Mucosa of rectum (tissue), 2 donors: ENCODE measurements around the gene SYT7.

Experiments
- H3K27ac ChIP-seq, 2 donors: one replicate each; pipeline ENCODE4 v1.7.0; 2013; ENCODE audit warnings: inconsistent platforms in 2 of 2, low read depth in 2 of 2, low read length in 2 of 2
- H3K27me3 ChIP-seq, 2 donors: one replicate each; pipeline ENCODE4 v1.7.0; 2013; ENCODE audit warnings: low read length in 2 of 2; ENCODE audit not compliant: control insufficient read depth in 2 of 2, insufficient read depth in 2 of 2
- H3K36me3 ChIP-seq, 2 donors: one replicate each; pipeline ENCODE4 v1.7.0; 2013; ENCODE audit warnings: low read length in 2 of 2; ENCODE audit not compliant: control insufficient read depth in 2 of 2, insufficient read depth in 2 of 2
- H3K4me1 ChIP-seq, 2 donors: one replicate each; pipeline ENCODE4 v1.7.0; 2013; ENCODE audit warnings: low read length in 2 of 2, mild to moderate bottlenecking in 1 of 2; ENCODE audit not compliant: control insufficient read depth in 2 of 2, insufficient read depth in 2 of 2
- H3K4me3 ChIP-seq, 2 donors: one replicate each; pipeline ENCODE4 v1.7.0; 2013; ENCODE audit warnings: low read length in 2 of 2
- H3K9ac ChIP-seq, 2 donors: one replicate each; pipeline ENCODE4 v1.7.0; 2013; ENCODE audit warnings: low read length in 2 of 2, low read depth in 1 of 2, mild to moderate bottlenecking in 1 of 2
- H3K9me3 ChIP-seq, 2 donors: one replicate each; pipeline ENCODE4 v1.7.0; 2013; ENCODE audit warnings: low read length in 2 of 2; ENCODE audit not compliant: control insufficient read depth in 2 of 2
- donor health status: healthy.
- donor health status: Normal muscosa, but diverticular disease.

SYT7 gene

DNA sequence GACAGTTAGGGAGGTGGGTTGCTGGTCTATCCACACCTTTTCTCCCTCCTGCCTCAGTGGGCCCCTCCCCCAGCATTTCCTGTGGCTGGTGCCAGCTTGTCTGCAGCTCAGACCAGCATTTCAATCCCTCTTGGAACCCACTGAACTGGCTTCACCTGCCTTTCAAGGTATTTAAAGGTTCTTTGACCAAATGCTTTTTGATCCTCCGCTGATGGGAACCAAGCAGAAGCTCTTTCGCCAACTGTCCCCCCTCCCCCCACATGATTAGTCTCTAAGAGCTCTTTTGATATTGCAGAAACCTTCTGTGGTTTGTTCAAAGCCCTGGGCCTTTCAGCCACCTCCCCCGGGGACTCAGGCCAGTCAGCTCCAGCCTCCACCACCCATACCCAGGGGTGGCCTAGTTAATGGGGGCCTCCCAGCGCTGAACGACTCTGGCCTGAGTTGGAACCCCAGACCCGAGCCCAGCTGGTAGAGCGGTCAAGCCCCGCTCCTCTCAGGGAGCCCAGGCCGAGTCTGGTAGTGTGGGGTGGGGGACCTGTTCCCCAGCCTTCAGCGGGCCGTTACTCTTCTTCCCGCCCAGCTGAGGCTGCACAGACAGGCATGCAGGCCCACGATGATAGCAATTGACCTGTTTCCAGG is 6.0 kb upstream of the SYT7 start:
- Histone ChIP-seq H3K36me3 (no peaks in the 10 kb centered on the region), H3K27me3 (no peaks in the 10 kb centered on the region), H3K9me3 (no peaks in the 10 kb centered on the region), H3K4me1 (peaks cover 15 to 16% of the 10 kb centered on the region in 2 donors), H3K4me3 (peak overlapping the region; percentile 56 to 62), H3K27ac (peak overlapping the region in 1 of 2 donors; percentile 62), H3K9ac (peak overlapping the region in 1 of 2 donors; percentile 62)

DNA sequence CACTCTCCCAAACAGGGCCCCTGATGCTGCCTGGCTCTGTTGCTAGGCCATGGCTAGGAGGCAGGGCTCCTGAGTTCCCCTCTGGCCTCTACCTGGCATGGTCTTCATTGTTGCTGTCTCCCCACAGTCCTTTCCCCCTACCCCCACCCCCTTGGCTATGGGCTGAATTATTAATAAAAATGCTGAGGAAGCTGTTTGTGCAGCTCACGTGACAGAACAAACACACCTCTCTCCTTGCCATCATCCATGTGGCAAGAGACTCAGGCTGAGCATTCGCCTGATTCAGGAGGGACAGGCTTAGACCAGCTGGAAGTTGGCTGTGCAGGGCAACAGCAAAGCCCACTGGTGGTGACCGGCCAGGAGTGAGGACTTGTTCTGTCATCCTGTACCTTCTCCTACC is 4.2 kb upstream of the SYT7 start:
- Histone ChIP-seq H3K27ac (no peak overlapping the region), H3K27me3 (peaks cover 3 to 4% of the 10 kb centered on the region in 2 donors), H3K9ac (no peak overlapping the region), H3K4me1 (peaks cover 19 to 26% of the 10 kb centered on the region in 2 donors), H3K4me3 (no peak overlapping the region), H3K9me3 (no peaks in the 10 kb centered on the region), H3K36me3 (no peaks in the 10 kb centered on the region)

DNA sequence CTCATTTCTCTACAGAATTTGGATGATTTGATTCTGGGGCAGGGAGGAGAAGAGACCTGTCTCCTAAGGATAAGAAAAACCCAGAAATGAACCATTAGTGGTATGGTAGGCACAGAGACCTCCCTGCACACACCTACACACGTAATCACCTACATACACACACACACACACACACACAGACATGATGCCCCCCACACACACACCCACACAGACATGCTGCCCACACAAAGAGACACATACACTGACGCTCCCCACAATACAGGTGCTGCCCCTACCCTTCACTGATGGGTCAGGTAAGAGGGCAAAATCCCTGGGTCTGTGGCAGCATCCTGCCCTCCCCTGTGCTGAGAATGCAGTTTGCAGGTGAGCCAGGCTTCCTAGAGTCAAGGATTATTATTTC is 1.1 kb upstream of the SYT7 start:
- H3K4me1 ChIP-seq, result peaks cover 11 to 17% of the 10 kb centered on the region in 2 donors
- peak overlapping the region in 1 of 2 donors; percentile 74 for H3K9ac ChIP-seq
- H3K27me3 ChIP-seq, result peaks cover 12 to 18% of the 10 kb centered on the region in 2 donors
- H3K9me3 ChIP-seq, result no peaks in the 10 kb centered on the region
- peak overlapping the region in 1 of 2 donors; percentile 74 for H3K27ac ChIP-seq
- H3K36me3 ChIP-seq, result no peaks in the 10 kb centered on the region
- peak overlapping the region in 1 of 2 donors; percentile 61 for H3K4me3 ChIP-seq

DNA sequence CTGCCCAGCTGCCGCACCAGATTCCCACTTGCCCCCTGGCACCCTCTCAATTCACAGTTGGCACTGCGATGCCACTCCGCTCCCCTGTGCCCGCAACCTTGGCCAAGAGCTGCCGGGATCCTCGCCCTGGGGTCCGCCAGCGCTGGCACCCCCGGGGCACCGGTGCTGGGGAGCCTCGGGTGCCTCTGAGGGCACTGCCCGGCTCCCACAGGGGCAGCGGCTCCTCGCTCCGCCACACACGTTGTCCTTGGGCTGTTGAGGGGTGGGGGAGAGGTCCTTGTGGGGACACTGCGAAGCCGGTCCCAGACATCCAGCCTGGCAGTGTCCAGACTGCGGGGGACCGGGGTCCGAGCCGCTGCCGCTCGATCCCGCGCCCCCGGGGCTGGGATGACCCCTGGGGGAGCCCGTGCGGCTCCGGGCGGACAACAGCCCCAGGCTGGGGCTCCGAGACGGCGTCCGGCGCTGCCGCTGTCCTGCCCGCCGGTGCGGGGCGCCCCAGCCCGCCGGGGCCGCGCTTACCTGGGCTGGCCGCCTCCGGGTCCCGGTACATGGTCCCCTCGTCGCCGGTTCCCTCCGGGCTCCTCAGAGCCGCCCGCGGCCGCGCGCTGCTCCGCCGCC is 496 bp downstream of the SYT7 start:
- Histone ChIP-seq H3K4me1 (peaks cover 11 to 17% of the 10 kb centered on the region in 2 donors), H3K9me3 (no peaks in the 10 kb centered on the region), H3K27ac (no peak overlapping the region)

DNA sequence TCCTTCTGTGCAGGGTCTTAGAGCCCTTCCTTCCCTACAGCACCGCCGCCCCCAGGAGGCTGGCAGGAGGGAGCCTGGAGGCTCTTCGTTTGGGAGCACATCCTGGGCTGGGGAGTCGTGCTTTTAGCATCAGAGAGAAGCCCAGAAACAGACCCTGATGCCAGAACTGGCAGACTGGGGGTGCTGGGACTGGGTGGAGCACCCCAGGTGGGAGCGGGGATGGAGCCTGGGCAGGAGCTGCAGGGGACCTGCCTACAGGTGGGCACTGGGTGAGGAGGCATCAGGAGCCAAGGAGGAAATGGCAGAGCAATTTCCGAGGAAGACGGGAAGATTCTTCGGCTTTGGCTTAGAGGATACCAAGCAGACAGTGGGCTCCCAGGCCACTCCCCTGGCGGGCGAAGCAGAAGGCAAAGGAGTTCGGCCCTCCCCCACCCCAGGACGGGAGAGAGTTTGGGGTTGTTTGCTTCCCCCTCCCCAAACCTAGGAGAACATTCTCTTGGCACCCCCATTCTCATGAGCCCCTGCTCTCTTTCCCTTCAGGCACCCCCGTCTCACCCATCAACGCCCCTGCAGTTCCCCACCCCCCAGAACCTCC is 1.1 kb downstream of the SYT7 start:
- Histone ChIP-seq H3K4me1 (peaks cover 11 to 17% of the 10 kb centered on the region in 2 donors), H3K9me3 (no peaks in the 10 kb centered on the region), H3K27me3 (peaks cover 12 to 18% of the 10 kb centered on the region in 2 donors), H3K36me3 (no peaks in the 10 kb centered on the region), H3K27ac (no peak overlapping the region), H3K4me3 (peak overlapping the region; percentile 38 to 52), H3K9ac (peak overlapping the region in 1 of 2 donors; percentile 68)

More for the DNA sequence above, 496 bp downstream of the SYT7 start:
- no peaks in the 10 kb centered on the region for H3K36me3 ChIP-seq
- H3K4me3 ChIP-seq, result peak overlapping the region; percentile 38 to 52
- peak overlapping the region in 1 of 2 donors; percentile 68 for H3K9ac ChIP-seq
- H3K27me3 ChIP-seq, result peaks cover 12 to 18% of the 10 kb centered on the region in 2 donors

DNA sequence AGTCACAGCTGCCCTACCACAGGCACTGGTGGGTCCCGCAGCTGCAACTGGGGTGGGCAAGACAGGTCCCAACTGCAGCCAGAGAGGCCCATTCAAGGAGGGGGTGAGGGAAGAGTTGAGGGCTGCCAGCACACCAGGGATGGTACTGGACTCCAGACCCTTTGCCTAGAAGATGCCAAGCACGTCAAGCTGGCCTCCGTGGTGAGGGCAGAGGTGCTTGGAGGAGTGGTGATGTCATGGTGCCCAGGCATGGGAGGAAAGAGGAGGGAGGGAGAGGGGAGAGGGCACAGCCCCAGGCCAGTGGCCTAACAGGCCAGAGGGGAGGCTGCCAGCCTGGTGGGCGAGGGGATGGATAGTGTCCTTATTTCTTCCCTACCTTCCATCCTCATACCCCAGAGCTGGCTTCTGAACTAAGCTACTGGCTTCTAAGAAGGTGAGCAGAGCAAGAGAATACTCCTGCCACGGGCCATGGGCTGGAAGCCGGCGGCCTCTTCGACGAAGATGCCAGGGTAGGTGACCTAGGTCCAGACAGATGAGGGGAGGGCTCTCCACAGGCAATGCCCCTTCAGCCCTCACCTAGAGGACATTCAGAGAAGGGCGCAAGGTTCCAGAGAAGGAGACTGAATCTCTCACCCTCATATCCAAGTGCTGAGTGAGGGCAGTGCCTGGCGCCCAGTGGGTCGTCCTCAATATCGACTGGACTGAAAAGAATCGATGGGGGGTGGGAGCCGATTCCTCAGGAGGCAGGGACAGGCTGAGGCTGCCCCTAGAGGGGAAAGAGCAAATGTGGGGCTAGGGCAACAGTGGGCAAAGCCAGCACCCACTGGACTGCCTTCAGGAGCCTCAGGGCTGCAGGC is 1.8 kb downstream of the SYT7 start:
- Histone ChIP-seq H3K4me1 (peaks cover 11 to 17% of the 10 kb centered on the region in 2 donors), H3K4me3 (no peak overlapping the region), H3K27me3 (peaks cover 12 to 18% of the 10 kb centered on the region in 2 donors), H3K9me3 (no peaks in the 10 kb centered on the region), H3K9ac (no peak overlapping the region), H3K36me3 (no peaks in the 10 kb centered on the region), H3K27ac (no peak overlapping the region)

DNA sequence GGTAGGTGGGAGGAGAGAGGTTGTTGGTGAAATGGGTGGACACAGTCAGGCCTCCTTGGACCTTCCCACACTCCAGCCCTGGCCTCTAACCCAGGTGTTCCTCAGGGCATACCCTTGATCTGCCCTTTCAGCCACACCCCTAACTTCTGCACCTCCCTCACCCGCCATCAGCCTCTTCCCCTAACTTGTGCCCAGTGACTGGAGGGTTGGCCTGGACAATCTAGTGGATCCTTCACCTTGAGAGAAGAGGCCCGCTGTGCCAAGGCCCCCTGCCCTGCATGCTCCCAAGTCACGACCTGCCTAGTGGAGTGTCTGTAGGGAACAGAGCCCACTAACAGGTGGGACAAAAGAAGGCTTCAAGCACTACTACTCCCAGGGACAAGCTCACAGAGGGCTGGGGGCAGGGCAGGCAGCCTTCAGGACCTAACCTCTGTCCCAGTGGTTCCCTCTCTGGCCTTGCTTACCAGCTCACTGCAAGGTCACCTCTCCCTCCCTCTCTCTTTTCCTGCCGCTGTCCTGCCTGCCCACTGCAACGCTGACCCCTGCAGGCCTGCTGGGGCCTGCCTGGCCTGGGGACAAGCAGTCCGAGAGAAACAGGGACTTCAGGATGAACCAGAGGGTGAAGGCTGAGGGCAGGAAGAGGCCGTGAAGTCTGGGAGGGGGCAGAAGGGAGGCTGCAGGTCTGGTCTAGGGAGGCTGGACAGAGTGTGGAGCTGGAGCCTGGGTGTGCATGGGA is 3.3 kb downstream of the SYT7 start:
- no peak overlapping the region for H3K27ac ChIP-seq
- peaks cover 12 to 18% of the 10 kb centered on the region in 2 donors for H3K27me3 ChIP-seq
- H3K4me3 ChIP-seq, result no peak overlapping the region
- peaks cover 11 to 15% of the 10 kb centered on the region in 2 donors for H3K4me1 ChIP-seq
- H3K9me3 ChIP-seq, result no peaks in the 10 kb centered on the region
- no peaks in the 10 kb centered on the region for H3K36me3 ChIP-seq
- H3K9ac ChIP-seq, result no peak overlapping the region

DNA sequence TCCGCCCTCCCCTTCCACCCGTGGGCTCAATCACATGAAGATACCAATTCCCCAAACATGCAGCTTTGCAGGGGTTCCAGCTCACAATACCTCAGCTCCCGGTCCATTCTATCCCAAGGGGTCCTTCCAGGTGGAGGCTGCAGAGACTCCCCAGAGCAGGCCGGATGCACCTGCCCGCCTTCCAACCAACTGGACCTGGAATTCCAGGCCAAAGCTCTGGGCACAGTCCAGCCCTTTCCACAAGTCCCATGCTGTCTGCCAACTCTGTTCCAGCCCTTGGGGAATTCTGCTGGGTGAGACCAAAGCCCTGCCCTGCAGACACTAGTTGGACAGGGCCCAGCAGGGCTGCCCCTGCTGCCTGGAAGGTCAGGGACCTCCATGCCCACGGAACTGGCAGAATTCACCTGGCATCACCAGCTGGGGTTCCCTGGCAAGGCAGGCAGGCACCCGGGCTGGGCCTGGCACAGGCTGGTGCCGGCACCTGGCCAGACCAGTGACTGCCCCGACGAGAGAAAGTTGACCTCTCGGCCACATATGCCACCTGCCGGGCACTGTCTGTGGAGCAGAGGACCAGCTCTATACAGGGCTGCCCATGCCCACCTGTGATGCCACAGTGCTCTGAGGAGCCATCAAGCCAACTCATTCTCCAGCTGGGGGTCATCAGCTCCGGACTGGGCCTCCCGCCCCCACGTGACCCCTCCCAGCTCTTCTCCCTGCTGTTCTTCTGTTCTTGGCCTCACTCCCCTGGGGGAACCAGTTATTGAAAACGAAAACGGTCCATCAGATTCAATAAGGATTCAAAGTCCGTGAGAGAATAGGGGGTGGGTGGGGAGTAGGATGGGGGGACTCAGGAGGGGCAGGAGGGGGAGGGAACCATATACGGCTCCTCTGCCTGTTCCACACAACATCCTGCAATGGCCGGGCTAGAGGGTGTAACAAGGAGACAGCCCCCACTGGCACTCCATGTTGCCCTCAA is 4.7 kb downstream of the SYT7 start:
- Histone ChIP-seq H3K4me1 (peaks cover 2 to 5% of the 10 kb centered on the region in 2 donors), H3K9ac (no peak overlapping the region), H3K27ac (no peak overlapping the region)

More for the DNA sequence above, 4.7 kb downstream of the SYT7 start:
- H3K36me3 ChIP-seq, result no peaks in the 10 kb centered on the region
- H3K4me3 ChIP-seq, result no peak overlapping the region
- H3K9me3 ChIP-seq, result no peaks in the 10 kb centered on the region
- peaks cover 12 to 18% of the 10 kb centered on the region in 2 donors for H3K27me3 ChIP-seq
